ENCODE results near the gene IFI27L1. TPM values are rescaled to one million over a fixed set of nuclear protein-coding genes. Genes with fewer than 3 reads are reported as not detected.

IFI27L1 gene
- total RNA-seq, 1 donor from 2014 or later, result 11.8 TPM

DNA sequence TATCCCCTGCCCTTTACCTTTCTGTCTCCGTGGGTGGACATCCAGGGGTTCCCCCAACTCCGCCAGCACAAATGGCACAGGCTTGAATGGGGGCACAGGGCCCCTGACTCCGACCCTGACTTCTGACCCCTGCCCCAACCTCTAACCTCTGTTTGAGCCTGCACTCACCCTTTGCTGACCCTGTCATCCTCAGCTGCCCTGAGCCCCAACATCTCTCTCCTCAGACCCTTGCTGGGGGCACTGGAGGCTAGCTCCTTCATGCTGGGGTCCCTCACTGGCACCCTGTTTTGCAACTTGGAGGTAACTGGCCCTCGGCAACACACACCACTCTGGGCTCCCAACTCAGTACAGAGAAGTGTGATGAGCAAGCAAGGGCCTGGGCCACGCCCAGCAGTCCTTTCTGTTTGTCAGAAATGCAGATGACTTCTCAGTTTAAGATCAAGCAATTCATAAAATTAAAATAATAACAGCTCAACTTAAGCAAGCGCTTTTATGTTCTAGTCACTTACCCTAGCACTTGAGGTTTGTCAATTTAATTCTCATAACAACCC, 31.5 kb downstream of the IFI27L1 start:
- DNase-seq (ENCODE audit: extremely low read depth, low read depth, low spot score), result no peak

- DNase-seq (ENCODE audit: extremely low read depth, low read depth, low spot score), result no peak
Measured at GRCh38 chr14:94113073-94113472, 32.0 kb downstream of the IFI27L1 start.

DNA sequence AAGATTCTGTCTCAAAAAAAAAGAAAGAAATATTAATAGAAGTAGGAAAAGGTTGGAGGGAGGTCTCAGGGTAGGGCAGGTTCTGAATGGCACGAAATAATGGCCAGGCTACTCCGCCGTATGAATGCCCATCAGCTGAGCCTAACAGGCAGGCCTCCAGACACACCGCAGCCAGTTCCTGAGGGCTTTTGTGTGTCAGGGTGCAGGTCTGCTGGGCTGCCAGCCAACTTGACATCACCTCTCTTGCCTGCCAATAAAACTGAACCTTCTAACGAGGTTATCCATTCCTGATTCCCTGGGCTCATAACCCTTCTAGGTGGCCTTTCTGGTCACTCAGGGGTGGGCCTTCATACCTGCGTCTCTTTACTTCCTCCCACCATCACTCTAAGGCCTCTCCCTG, 32.4 kb downstream of the IFI27L1 start:
- no peak for DNase-seq (ENCODE audit: extremely low read depth, low read depth, low spot score)

DNA sequence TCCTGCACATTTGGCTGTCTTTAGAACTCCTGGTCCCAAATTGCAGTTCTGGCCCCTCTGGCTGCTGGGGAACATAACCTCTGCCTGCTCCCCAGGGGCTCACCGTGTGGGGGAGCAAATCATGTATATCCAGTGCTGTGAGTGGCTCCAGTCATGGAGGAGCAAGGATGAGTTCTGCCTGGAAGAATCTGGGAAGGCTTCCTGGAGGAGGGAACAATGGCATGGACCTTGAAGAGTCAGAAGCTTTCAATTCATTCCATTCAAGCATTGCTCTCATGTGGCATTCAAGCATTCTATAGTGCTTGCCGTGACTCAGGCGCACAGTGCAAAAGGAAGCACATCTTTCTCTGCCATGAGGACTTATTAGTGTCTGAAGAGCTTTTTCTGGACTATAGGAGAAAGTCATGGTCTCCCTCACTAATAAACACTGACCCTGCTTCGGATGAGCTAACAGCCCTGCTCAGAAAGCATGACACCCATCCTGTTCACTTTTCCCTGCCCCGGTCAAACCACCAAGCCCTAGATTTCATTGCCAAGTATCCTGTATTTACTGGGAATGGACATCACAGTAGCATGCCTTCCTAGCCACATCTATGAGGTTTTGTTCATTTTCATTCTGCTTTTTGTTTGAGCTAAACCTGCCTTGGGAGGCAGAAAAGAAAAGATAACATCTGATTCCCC, 32.9 kb downstream of the IFI27L1 start:
- no peak for DNase-seq (ENCODE audit: extremely low read depth, low read depth, low spot score)

DNA sequence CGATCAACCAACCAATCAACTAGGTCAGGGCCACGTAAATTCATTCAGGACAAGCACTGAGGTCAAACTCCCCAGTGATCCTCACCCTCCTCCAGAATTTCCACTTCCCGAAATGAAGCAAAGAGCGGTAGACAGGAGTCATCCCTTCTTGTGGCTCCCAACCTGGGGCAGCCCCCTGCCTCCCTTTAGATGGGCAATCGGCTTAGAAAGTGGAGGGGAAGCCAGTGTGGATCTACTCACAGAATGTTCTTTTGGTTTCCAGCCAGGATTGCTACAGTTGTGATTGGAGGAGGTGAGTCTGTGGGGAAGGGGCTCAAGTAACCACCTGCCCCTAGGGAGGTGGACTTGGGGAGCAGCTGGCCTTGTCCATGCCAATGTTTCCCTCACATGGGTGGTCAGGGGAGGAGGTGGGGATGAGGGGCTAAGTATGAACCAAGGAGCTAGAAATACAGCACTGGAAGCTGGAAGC, 33.5 kb downstream of the IFI27L1 start:
- DNase-seq (ENCODE audit: extremely low read depth, low read depth, low spot score), result no peak

GRCh38 chr14:94115058-94115591, 34.0 kb downstream of the IFI27L1 start:
- no peak for DNase-seq (ENCODE audit: extremely low read depth, low read depth, low spot score)

- DNase-seq (ENCODE audit: extremely low read depth, low read depth, low spot score), result no peak
Measured at GRCh38 chr14:94115631-94116030, 34.5 kb downstream of the IFI27L1 start.

DNA sequence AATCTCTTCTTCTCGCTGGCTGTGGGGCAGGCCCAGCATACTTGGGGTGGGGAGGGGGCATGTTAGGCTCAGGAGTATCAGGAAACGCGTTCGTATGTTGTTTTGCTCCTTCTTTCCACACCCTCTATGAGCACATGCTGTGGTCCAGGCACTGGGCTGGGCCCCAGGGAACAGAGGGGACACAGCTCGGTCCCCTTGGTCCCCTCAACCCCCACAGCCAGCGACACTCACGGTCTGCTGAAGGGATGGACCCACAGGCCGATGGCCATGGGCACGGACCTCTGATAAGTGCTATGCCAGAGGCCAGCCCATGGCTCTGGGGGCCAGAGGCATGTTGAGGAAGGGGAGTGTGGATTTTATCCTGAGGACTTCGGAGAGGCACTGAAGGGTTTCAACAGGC, 35.6 kb downstream of the IFI27L1 start:
- no peak for DNase-seq (ENCODE audit: extremely low read depth, low read depth, low spot score)

DNA sequence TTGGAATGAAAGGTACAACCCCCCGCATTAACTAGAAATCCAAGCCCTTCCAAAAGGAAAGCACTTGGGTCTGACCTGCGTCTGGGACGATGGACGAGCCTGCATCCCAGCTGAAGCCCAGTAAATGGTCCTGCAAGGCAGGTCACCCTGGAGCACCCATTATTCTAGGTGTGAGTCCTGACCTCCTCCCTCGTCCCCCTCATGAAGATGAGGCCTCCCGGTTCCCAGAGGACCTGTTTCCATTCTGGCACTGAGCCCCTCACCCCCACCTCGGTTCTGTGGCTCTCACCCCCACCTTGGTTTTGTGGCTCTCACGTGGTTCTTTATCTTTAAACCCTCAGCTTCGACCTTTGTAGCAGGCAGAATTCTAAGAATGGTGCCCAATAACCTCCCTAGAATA, 36.7 kb downstream of the IFI27L1 start:
- DNase-seq (ENCODE audit: extremely low read depth, low read depth, low spot score), result no peak

DNA sequence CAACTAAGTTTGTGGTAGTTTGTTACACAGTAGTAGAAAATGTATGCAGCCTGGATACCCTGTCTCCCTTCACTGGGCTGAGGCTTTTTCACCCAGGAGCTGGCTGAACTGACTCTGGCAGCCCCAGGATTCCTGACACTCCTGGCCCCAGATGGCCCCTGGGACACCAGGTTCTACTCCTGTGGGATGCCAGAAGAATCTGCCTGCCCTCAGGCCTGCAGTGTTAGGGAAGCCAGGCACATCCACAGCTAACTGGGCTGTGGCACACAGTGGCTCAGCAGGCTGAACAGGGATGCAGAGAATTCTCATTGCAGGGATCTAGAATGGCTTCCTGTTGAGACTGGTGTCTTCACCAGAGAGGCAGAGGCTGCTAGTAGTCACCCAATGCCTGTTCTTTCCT, 38.0 kb downstream of the IFI27L1 start:
- DNase-seq (ENCODE audit: extremely low read depth, low read depth, low spot score), result no peak

DNA sequence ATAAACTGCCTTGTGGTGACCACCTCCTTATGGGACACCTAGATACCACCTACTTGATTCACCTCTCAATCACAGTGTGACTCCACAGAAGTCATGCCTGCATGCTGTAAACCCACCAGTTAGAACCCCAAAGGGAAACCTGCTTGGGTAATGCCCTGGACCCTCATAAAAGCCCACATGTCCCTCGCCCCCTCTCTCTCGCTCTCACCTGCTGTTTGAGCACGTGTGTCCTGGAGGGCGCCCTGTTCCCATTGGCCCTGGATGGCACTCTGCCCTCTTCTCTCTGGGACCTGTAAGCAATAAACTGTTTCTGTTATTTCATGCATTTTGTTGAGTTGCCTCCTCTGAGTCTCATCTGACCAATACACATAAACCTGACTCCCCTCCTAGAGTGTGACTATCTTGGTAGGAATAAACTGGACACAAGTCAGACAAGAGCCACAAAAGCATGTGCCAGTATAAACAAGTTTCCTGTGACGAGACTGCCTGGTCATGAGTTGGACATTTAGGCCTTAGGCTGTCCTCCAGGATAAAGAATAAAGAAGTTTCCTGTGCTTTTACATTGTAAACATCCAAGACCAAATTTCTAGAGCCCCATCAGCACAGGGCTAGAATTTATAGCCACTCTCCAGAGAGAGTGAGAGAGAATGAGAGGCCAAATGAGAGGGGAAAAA, 39.7 kb downstream of the IFI27L1 start:
- DNase-seq (ENCODE audit: extremely low read depth, low read depth, low spot score), result no peak

- no peak for DNase-seq (ENCODE audit: extremely low read depth, low read depth, low spot score)
Measured at GRCh38 chr14:94121485-94121884, 40.4 kb downstream of the IFI27L1 start.

- no peak for DNase-seq (ENCODE audit: extremely low read depth, low read depth, low spot score)
Measured at GRCh38 chr14:94122438-94122837, 41.3 kb downstream of the IFI27L1 start.

DNA sequence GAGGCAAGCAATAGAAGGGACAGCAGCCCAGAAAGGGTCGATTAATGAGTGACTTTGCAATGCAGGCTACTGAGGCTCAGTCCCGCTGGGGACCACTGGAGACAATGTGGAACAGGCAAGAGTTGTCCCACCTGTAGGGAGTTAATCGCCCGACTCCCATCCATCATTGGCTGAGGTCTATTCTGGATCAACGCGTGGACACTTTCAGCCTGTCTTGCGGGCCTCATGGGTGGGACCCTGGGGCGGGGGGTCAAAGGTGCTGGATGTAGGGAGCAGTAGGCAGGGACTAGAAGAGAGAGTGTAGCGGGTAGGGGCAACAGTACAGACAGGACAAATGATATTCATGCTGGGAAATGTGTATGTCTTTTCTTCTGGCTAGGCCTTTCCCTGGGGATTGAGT, 42.2 kb downstream of the IFI27L1 start:
- no peak for DNase-seq (ENCODE audit: extremely low read depth, low read depth, low spot score)

DNA sequence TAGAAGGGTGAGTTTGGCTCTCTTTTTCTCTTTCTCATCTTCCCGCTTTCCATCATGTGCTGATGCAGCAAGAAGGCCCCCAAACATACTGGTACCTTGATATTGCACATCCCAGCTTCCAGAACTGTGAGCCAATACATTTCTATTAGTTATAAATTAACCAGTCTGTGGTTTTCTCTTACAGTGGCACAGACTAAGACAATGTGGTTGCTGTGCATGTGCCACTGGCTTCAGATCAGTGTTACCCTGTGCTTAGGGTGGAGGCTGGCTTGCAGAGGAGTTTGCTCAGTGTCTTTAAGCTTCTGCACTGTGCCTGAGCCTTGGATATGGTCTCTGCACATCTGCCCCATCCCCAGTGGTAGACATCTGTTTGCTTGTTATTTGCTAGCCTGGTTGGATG, 42.8 kb downstream of the IFI27L1 start:
- no peak for DNase-seq (ENCODE audit: extremely low read depth, low read depth, low spot score)

GRCh38 chr14:94124582-94125377, 43.7 kb downstream of the IFI27L1 start:
- no peak for DNase-seq (ENCODE audit: extremely low read depth, low read depth, low spot score)

DNA sequence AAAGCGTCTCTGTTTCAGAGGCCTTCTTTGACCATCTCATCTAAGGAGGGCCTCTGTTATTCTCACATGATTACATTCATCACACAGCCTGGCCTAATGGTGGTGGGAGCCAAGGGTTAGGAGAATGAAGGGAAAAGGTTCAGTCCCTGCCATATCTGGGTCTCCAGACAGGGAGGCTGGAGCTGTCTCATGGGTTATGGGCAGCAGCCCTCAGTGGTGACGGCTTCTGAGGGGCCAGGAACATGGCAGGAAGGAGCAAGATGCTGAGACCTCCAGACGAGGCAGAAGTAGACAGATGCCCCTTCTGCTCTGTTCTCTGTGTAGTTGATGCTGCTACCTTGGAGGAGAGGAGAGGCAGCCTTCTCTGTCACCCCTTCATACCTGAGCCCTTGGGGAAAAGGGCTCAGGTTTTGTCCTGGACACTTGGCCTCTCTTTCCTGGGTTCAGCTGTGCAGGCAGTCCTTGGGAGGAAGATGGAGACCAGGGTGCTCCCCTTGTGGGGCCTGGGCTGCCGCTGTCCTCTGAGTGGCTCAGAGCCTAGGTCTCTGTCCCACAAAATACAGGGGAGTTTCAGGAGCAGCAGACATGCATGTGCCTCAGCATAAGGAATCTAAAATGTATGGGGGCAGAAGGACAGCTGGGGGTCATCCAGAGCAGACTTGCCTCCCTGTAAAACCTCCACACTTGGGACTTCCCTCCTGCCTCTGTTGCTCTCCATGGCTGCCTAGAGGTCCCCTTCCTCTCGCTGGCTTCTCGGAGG, 44.7 kb downstream of the IFI27L1 start:
- no peak for DNase-seq (ENCODE audit: extremely low read depth, low read depth, low spot score)

GRCh38 chr14:94126419-94126677, 45.2 kb downstream of the IFI27L1 start:
- DNase-seq (ENCODE audit: extremely low read depth, low read depth, low spot score), result no peak

DNA sequence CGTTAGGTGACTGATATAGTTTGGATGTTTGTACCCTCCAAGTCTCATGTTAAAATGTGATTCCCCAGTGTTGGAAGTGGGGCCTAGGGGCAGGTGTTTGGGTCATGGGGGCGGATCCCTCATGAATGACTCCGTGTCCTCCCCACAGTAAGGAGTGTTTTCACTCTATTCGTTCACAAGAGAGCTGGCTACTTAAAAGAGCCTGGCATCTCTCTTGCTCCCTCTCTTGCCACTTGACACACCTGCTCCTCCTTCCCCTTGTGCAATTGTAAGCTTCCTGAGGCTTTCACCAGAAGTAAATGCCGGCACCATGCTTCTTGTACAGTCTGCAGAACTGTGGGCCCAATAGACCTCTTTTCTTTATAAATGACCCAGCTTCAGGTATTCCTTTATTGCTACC, 45.7 kb downstream of the IFI27L1 start:
- DNase-seq (ENCODE audit: extremely low read depth, low read depth, low spot score), result no peak

- DNase-seq (ENCODE audit: extremely low read depth, low read depth, low spot score), result no peak
Measured at GRCh38 chr14:94127330-94127729, 46.2 kb downstream of the IFI27L1 start.
